H1 (cell line): Measurements from ENCODE around the gene SFTPA2. TPM values are rescaled to one million over a fixed set of nuclear protein-coding genes. Genes with fewer than 3 reads are reported as not detected.

Experiments used
- CTCF ChIA-PET: fragments of 300-600 bp; sonication (Branson Sonifier 250); formaldehyde crosslinking; loops from one replicate; lab custom pipeline; 2021; ENCODE audit not compliant: partially characterized antibody; lab: Charles Lee
- POLR2A ChIA-PET: fragments of 300-600 bp; sonication (Branson Sonifier 250); formaldehyde crosslinking; loops from one replicate; lab custom pipeline; 2021; ENCODE audit warnings: inconsistent platforms; ENCODE audit not compliant: partially characterized antibody; lab: Charles Lee
- DNase-seq, 2 experiments: peaks; one replicate each; pipeline versions ENCODE4 v3.0.0 to v3.0.0-alpha.2; 2010 to 2022; ENCODE audit warnings: low spot score in 2 of 2, low read depth in 1 of 2, mixed read lengths in 1 of 2
- FAIRE-seq: peaks from 2 replicates; lab custom pipeline; 2011; peaks lifted over from hg19 to GRCh38; lab: Jason Lieb, UNC
- H2AFZ ChIP-seq: 2 replicates; pipeline ENCODE4 v1.8.1; 2012; ENCODE audit warnings: low read length, inconsistent platforms
- H2AK5ac ChIP-seq: 2 replicates; pipeline ENCODE4 v1.6.1; 2013; ENCODE audit warnings: low read depth, low read length
- H2BK120ac ChIP-seq: replicated peaks from 2 replicates; pipeline ENCODE3; 2013; ENCODE audit warnings: low read depth, low read length, inconsistent platforms
- H2BK12ac ChIP-seq: 2 replicates; pipeline ENCODE4 v1.6.1; 2013; ENCODE audit warnings: low read depth, low read length
- H2BK15ac ChIP-seq: 2 replicates; pipeline ENCODE4 v1.6.1; 2013; ENCODE audit warnings: low read length
- H2BK20ac ChIP-seq: 2 replicates; pipeline ENCODE4 v1.6.1; 2013; ENCODE audit warnings: low read length
- H2BK5ac ChIP-seq: 2 replicates; pipeline ENCODE4 v1.6.1; 2013; ENCODE audit warnings: low read depth, low read length
- H3K14ac ChIP-seq: 2 replicates; pipeline ENCODE4 v1.6.1; 2013; ENCODE audit warnings: inconsistent platforms; ENCODE audit not compliant: insufficient read length
- H3K18ac ChIP-seq: 2 replicates; pipeline ENCODE4 v1.6.1; 2013; ENCODE audit warnings: low read length; ENCODE audit errors: extremely low read depth
- H3K23ac ChIP-seq: 2 replicates; pipeline ENCODE4 v1.6.1; 2013; ENCODE audit warnings: inconsistent platforms; ENCODE audit not compliant: insufficient read length
- H3K23me2 ChIP-seq: 2 replicates; pipeline ENCODE4 v1.6.1; 2013; ENCODE audit warnings: low read depth, low read length
- H3K27ac ChIP-seq: 2 replicates; pipeline ENCODE4 v1.6.1; 2011; ENCODE audit warnings: low read depth, low read length, inconsistent platforms
- H3K27me3 ChIP-seq, 4 experiments: replicated peaks in 1 of 4; 1 replicate in 1 of 4; 2 replicates in 3 of 4; pipeline versions ENCODE4 v1.6.1 to v1.8.1; 2011 to 2013; ENCODE audit warnings: low read length in 3 of 4, mild to moderate bottlenecking in 3 of 4, inconsistent platforms in 2 of 4, mixed read lengths in 2 of 4, moderate library complexity in 1 of 4; ENCODE audit not compliant: control insufficient read depth in 3 of 4, insufficient read depth in 3 of 4; ENCODE audit errors: extremely low read depth in 1 of 4
- H3K36me3 ChIP-seq, 4 experiments: 2 replicates each; pipeline versions ENCODE4 v1.6.1 to v1.8.1; 2011 to 2013; ENCODE audit warnings: mild to moderate bottlenecking in 4 of 4, low read length in 3 of 4, moderate library complexity in 2 of 4, control low read depth in 1 of 4, inconsistent platforms in 1 of 4; ENCODE audit not compliant: insufficient read depth in 4 of 4, control insufficient read depth in 2 of 4
- H3K4ac ChIP-seq: replicated peaks from 2 replicates; pipeline ENCODE3; 2013; ENCODE audit warnings: low read length, low read depth, mixed read lengths, inconsistent platforms; ENCODE audit not compliant: insufficient read length
- H3K4me1 ChIP-seq, 4 experiments: replicated peaks in 1 of 4; 1 replicate in 1 of 4; 2 replicates in 3 of 4; pipeline versions ENCODE4 v1.6.1 to v1.8.1; 2011 to 2013; ENCODE audit warnings: low read length in 3 of 4, inconsistent platforms in 2 of 4, mixed read lengths in 1 of 4; ENCODE audit not compliant: insufficient read depth in 4 of 4, control insufficient read depth in 3 of 4
- H3K4me2 ChIP-seq, 2 experiments: 2 replicates each; pipeline versions ENCODE4 v1.6.1 to v1.8.1; 2011 to 2013; ENCODE audit warnings: low read depth in 2 of 2, low read length in 2 of 2, control low read depth in 1 of 2, inconsistent platforms in 1 of 2, mild to moderate bottlenecking in 1 of 2; ENCODE audit not compliant: insufficient read depth in 1 of 2
- H3K4me3 ChIP-seq, 4 experiments: fragments of 200-600, 300-600 bp in 1 of 4; sonication (generic), shearing (Covaris generic), sonication (Bioruptor Twin) in 1 of 4; 2 replicates each; pipeline versions ENCODE4 v1.5.1 to v1.8.1; 2011 to 2016; ENCODE audit warnings: low read length in 4 of 4, low read depth in 3 of 4, control low read depth in 2 of 4, inconsistent platforms in 2 of 4, mild to moderate bottlenecking in 2 of 4, mixed read lengths in 1 of 4, moderate library complexity in 1 of 4; ENCODE audit not compliant: insufficient read depth in 2 of 4; ENCODE audit errors: extremely low read depth in 1 of 4
- H3K56ac ChIP-seq: replicated peaks from 2 replicates; pipeline ENCODE3; 2013; ENCODE audit warnings: low read depth, mild to moderate bottlenecking, mixed read lengths, low read length, inconsistent platforms; ENCODE audit not compliant: insufficient read length
- H3K79me1 ChIP-seq: 2 replicates; pipeline ENCODE4 v1.6.1; 2013; ENCODE audit warnings: low read depth, low read length, control low read depth
- H3K79me2 ChIP-seq, 2 experiments: 2 replicates each; pipeline versions ENCODE4 v1.6.1 to v1.8.1; 2012 to 2013; ENCODE audit warnings: low read length in 2 of 2, mild to moderate bottlenecking in 2 of 2, inconsistent platforms in 1 of 2; ENCODE audit not compliant: insufficient read depth in 2 of 2, control insufficient read depth in 1 of 2
- H3K9ac ChIP-seq, 4 experiments: replicated peaks in 1 of 4; 1 replicate in 1 of 4; 2 replicates in 3 of 4; pipeline versions ENCODE4 v1.6.1 to v1.8.1; 2011 to 2013; ENCODE audit warnings: low read depth in 3 of 4, low read length in 3 of 4, control low read depth in 2 of 4, mild to moderate bottlenecking in 2 of 4, moderate library complexity in 2 of 4, inconsistent platforms in 1 of 4; ENCODE audit errors: extremely low read depth in 1 of 4
- H3K9me3 ChIP-seq, 2 experiments: 2 replicates each; pipeline versions ENCODE4 v1.6.1 to v1.8.1; 2012 to 2013; ENCODE audit warnings: mild to moderate bottlenecking in 2 of 2, moderate library complexity in 2 of 2, control low read depth in 1 of 2, inconsistent platforms in 1 of 2, low read depth in 1 of 2, low read length in 1 of 2, mixed read lengths in 1 of 2; ENCODE audit not compliant: insufficient read depth in 2 of 2
- H4K20me1 ChIP-seq, 2 experiments: replicated peaks in 1 of 2; 2 replicates each; pipeline versions ENCODE3 to v1.8.1; 2011 to 2013; ENCODE audit warnings: inconsistent platforms in 2 of 2, low read length in 2 of 2, mild to moderate bottlenecking in 1 of 2; ENCODE audit not compliant: insufficient read depth in 2 of 2, control insufficient read depth in 1 of 2
- H4K5ac ChIP-seq: 2 replicates; pipeline ENCODE4 v1.6.1; 2013; ENCODE audit warnings: low read length, low read depth, mixed read lengths, inconsistent platforms; ENCODE audit not compliant: insufficient read length
- H4K8ac ChIP-seq: 2 replicates; pipeline ENCODE4 v1.8.0; 2013; ENCODE audit warnings: mild to moderate bottlenecking, moderate library complexity, low read length, inconsistent platforms; ENCODE audit not compliant: insufficient read depth; ENCODE audit errors: extremely low read depth
- H4K91ac ChIP-seq: replicated peaks from 2 replicates; pipeline ENCODE3; 2013; ENCODE audit warnings: low read length, mixed read lengths, inconsistent platforms; ENCODE audit not compliant: insufficient read length
- EGR1 ChIP-seq: IDR thresholded peaks from 2 replicates; pipeline ENCODE4 v1.6.1; 2011; ENCODE audit warnings: low read depth, low read length, borderline replicate concordance
- EZH2 ChIP-seq: fragments of 200-600 bp; sonication (generic); IDR thresholded peaks from 2 replicates; pipeline ENCODE4 v1.7.1; 2012; ENCODE audit warnings: low read depth, mild to moderate bottlenecking, moderate library complexity, low read length, inconsistent platforms; ENCODE audit not compliant: severe bottlenecking
- HDAC2 ChIP-seq, 2 experiments: fragments of 300-600 bp in 1 of 2; sonication (generic) in 1 of 2; IDR thresholded peaks; 2 replicates each; pipeline ENCODE4 v1.6.1; 2011 to 2012; ENCODE audit warnings: low read depth in 2 of 2, low read length in 2 of 2, mild to moderate bottlenecking in 2 of 2, moderate library complexity in 2 of 2, borderline replicate concordance in 1 of 2, inconsistent platforms in 1 of 2
- POU5F1 ChIP-seq: IDR thresholded peaks from 2 replicates; pipeline ENCODE4 v1.6.1; 2011; ENCODE audit warnings: low read depth, mild to moderate bottlenecking, low read length, moderate library complexity
- RBBP5 ChIP-seq: IDR thresholded peaks from 2 replicates; pipeline ENCODE4 v1.7.1; 2012; ENCODE audit warnings: low read depth, mild to moderate bottlenecking, inconsistent platforms, low read length, moderate library complexity, borderline replicate concordance
- SAP30 ChIP-seq: fragments of 300-600 bp; sonication (generic); IDR thresholded peaks from 2 replicates; pipeline ENCODE4 v1.7.1; 2012; ENCODE audit warnings: low read length, moderate library complexity, mild to moderate bottlenecking, inconsistent platforms; ENCODE audit not compliant: insufficient read depth, insufficient replicate concordance
- SIX5 ChIP-seq: IDR thresholded peaks from 2 replicates; pipeline ENCODE4 v1.6.1; 2011; ENCODE audit warnings: mild to moderate bottlenecking, low read depth, low read length
- SP1 ChIP-seq: IDR thresholded peaks from 2 replicates; pipeline ENCODE4 v1.6.1; 2011; ENCODE audit warnings: low read depth, low read length
- SP4 ChIP-seq: IDR thresholded peaks from 2 replicates; pipeline ENCODE4 v1.6.1; 2012; ENCODE audit warnings: low read length, inconsistent platforms
- SRF ChIP-seq: IDR thresholded peaks from 2 replicates; pipeline ENCODE4 v1.6.1; 2011; ENCODE audit warnings: mild to moderate bottlenecking, low read depth, low read length, moderate library complexity
- SUZ12 ChIP-seq: fragments of 200-600 bp; sonication (generic); IDR thresholded peaks from 2 replicates; pipeline ENCODE4 v1.6.1; 2012; ENCODE audit warnings: mild to moderate bottlenecking, inconsistent platforms, low read length, moderate library complexity, mixed read lengths
- TCF12 ChIP-seq: IDR thresholded peaks from 2 replicates; pipeline ENCODE4 v1.6.1; 2011; ENCODE audit warnings: low read depth, mild to moderate bottlenecking, low read length
- YY1 ChIP-seq: IDR thresholded peaks from 2 replicates; pipeline ENCODE4 v1.6.1; 2011; ENCODE audit warnings: low read depth, mild to moderate bottlenecking, low read length
- WGBS, 2 experiments: shearing (Covaris generic) in 1 of 2; methylation state at CpG; one replicate each; pipeline versions ENCODE4 v1.1.6 to v1.1.7; 2013 to 2015; ENCODE audit warnings: low lambda C conversion rate in 2 of 2, mixed read lengths in 2 of 2, inconsistent platforms in 1 of 2, low coverage in 1 of 2, missing lambda C conversion rate in 1 of 2; ENCODE audit not compliant: insufficient replicate concordance in 2 of 2, insufficient coverage in 1 of 2, insufficient read length in 1 of 2; ENCODE audit errors: extremely low coverage in 1 of 2, missing lambda C conversion rate in 1 of 2; 5-methylcytosine and 5-hydroxymethylcytosine counted together
- polyA plus RNA-seq, 7 experiments: library from polyadenylated mRNA; depleted of rRNA in 3 of 7; stranded (reverse) in 5 of 7; unstranded in 2 of 7; fragments of >200 nt in 5 of 7; fragments of 200-250 nt in 2 of 7; gene quantifications; 1 replicate in 5 of 7; 2 replicates in 1 of 7; 4 replicates in 1 of 7; pipeline versions ENCODE4 v1.2.1 to v1.2.3, GENCODE V29; 2011 to 2013; ENCODE audit warnings: missing spikeins in 2 of 7, mixed read lengths in 2 of 7
- total RNA-seq: library from RNA; stranded (reverse); fragmentation: NEBNext Ultra II Directional; extraction: Animal tissue kit (Norgen Biotek cat#: 25700); gene quantifications from 2 replicates; pipeline ENCODE4 v1.2.1, GENCODE V29; 2021
- TF ChIP-seq, protein P1 (sequence below): IDR thresholded peaks from 2 replicates; pipeline ENCODE4 v1.6.1; 2012; ENCODE audit warnings: inconsistent platforms

The SFTPA2 gene
- total and polyA plus RNA-seq, 2 of the 8 experiments (the other 6 are each of a cell fraction or from before 2014, with no cell fraction given): not detected

DNA sequence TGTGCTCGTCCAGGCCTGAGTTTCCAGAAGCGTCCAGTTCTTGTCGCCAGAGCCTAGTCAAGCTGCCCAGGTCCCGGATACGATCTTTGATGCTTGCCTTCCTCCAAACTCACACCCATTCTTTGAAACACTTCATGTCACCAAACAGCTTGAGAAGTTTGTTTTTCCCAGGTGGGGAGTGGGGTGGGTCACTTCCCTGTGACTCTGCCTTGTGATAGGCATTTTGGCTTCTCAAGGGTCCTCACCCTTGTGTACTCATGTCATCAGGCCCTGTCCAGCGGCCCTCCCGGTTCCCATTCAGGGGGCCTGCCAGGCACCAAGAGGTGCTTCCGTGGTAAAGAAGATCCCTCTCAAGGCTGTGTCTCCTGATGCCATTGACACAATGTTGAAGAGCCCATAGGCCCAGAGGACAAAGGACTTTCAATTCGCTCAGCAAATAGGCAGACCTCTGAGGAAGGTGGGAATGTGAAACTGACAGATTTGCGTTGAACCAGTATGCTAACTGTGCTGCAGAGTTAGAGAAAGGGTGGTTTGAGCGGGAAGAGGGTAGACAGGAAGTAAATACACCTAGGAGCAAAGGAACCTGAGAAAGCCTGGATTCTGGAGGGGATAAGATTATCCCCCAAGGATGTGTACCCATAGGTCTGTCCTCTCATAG is 25.8 kb upstream of the SFTPA2 start:
- Histone ChIP-seq H3K4me1 (no peaks in the 10 kb centered on the region), H3K23ac (no peak overlapping the region), H3K4me3 (no peak overlapping the region), H3K9me3 (no peaks in the 10 kb centered on the region), H2AK5ac (no peak overlapping the region), H4K5ac (no peak overlapping the region), H2BK5ac (no peak overlapping the region), H3K27ac (no peak overlapping the region), H4K20me1 (no peaks in the 10 kb centered on the region), H4K8ac (no peak overlapping the region), H3K14ac (no peak overlapping the region), H2AFZ (no peak overlapping the region), H3K9ac (no peak overlapping the region), H3K79me1 (no peaks in the 10 kb centered on the region), H2BK12ac (no peak overlapping the region), H4K91ac (no peak overlapping the region), H2BK20ac (no peak overlapping the region), H3K4ac (no peak overlapping the region), H3K27me3 (peaks cover 0 to 1% (median 0%) of the 10 kb centered on the region in 4 experiments; a peak in 1 of 7 replicates), H3K4me2 (no peak overlapping the region), H3K18ac (no peak overlapping the region), H2BK120ac (no peak overlapping the region), H3K56ac (no peak overlapping the region), H3K23me2 (no peaks in the 10 kb centered on the region), H3K79me2 (no peaks in the 10 kb centered on the region), H3K36me3 (no peaks in the 10 kb centered on the region), H2BK15ac (no peak overlapping the region)
- 90% methylated on average over 11 of the region's 11 CpGs; no CpG with 5 or more reads in 1 of the 2 experiments for WGBS, 2 experiments
- DNase-seq (no peak), FAIRE-seq (no peak)
- ChIA-PET POLR2A (no interaction called here), CTCF (interaction anchor here (1.0 to 2.7 kb wide), 2 partner anchors 8 to 24 kb away, joined by 5 to 10 read pairs; no protein-coding TSS in a partner anchor)
- TF ChIP-seq TCF12 (no peak), SRF (no peak), SP4 (no peak), YY1 (no peak), EZH2 (no peak), SP1 (no peak), SUZ12 (no peak), HDAC2 (IDR thresholded peaks at IDR 0.05; ENCODE audit: borderline replicate concordance in 1 of 2, low read depth in 2 of 2, low read length in 2 of 2) (no peak), SIX5 (no peak), SAP30 (no peak), EGR1 (no peak), POU5F1 (no peak), RBBP5 (no peak)
- TF ChIP-seq, protein P1, sequence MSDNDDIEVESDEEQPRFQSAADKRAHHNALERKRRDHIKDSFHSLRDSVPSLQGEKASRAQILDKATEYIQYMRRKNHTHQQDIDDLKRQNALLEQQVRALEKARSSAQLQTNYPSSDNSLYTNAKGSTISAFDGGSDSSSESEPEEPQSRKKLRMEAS: no peak
